Measurements from ENCODE around the gene GP1BA.

GRCh38 chr17:4950075-4950745 is 18.1 kb downstream of the GP1BA start:
- TF ChIP-seq CTCF (IDR thresholded peaks at IDR 0.05) (no peak), POLR2AphosphoS5 (IDR thresholded peaks at IDR 0.05; ENCODE audit: low read depth, low read length) (peak; percentile 62), TCF7L2 (IDR thresholded peaks at IDR 0.05; ENCODE audit: low read depth, low read length) (no peak), SIN3A (IDR thresholded peaks at IDR 0.05; ENCODE audit: borderline replicate concordance, insufficient read depth, low read depth, low read length) (0 out of 2 replicates have a peak, but pooled peaks have one; percentile 18)
- TF ChIP-seq, protein P1, sequence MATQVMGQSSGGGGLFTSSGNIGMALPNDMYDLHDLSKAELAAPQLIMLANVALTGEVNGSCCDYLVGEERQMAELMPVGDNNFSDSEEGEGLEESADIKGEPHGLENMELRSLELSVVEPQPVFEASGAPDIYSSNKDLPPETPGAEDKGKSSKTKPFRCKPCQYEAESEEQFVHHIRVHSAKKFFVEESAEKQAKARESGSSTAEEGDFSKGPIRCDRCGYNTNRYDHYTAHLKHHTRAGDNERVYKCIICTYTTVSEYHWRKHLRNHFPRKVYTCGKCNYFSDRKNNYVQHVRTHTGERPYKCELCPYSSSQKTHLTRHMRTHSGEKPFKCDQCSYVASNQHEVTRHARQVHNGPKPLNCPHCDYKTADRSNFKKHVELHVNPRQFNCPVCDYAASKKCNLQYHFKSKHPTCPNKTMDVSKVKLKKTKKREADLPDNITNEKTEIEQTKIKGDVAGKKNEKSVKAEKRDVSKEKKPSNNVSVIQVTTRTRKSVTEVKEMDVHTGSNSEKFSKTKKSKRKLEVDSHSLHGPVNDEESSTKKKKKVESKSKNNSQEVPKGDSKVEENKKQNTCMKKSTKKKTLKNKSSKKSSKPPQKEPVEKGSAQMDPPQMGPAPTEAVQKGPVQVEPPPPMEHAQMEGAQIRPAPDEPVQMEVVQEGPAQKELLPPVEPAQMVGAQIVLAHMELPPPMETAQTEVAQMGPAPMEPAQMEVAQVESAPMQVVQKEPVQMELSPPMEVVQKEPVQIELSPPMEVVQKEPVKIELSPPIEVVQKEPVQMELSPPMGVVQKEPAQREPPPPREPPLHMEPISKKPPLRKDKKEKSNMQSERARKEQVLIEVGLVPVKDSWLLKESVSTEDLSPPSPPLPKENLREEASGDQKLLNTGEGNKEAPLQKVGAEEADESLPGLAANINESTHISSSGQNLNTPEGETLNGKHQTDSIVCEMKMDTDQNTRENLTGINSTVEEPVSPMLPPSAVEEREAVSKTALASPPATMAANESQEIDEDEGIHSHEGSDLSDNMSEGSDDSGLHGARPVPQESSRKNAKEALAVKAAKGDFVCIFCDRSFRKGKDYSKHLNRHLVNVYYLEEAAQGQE (IDR thresholded peaks at IDR 0.05; ENCODE audit: insufficient read depth in 1 of 2, low read depth in 2 of 2, low read length in 1 of 2) = no peak
